ENCODE results near the gene MED17. TPM values are rescaled to one million over a fixed set of nuclear protein-coding genes. Genes with fewer than 3 reads are reported as not detected.

The MED17 gene
- total and polyA plus RNA-seq, 2 of the 13 experiments (the other 11 are each of a cell fraction or from before 2014, with no cell fraction given), result 23.1 to 37.0 TPM

GRCh38 chr11:93784145-93784934 is at the start of gene MED17 (continued):
- TF ChIP-seq, protein P1, sequence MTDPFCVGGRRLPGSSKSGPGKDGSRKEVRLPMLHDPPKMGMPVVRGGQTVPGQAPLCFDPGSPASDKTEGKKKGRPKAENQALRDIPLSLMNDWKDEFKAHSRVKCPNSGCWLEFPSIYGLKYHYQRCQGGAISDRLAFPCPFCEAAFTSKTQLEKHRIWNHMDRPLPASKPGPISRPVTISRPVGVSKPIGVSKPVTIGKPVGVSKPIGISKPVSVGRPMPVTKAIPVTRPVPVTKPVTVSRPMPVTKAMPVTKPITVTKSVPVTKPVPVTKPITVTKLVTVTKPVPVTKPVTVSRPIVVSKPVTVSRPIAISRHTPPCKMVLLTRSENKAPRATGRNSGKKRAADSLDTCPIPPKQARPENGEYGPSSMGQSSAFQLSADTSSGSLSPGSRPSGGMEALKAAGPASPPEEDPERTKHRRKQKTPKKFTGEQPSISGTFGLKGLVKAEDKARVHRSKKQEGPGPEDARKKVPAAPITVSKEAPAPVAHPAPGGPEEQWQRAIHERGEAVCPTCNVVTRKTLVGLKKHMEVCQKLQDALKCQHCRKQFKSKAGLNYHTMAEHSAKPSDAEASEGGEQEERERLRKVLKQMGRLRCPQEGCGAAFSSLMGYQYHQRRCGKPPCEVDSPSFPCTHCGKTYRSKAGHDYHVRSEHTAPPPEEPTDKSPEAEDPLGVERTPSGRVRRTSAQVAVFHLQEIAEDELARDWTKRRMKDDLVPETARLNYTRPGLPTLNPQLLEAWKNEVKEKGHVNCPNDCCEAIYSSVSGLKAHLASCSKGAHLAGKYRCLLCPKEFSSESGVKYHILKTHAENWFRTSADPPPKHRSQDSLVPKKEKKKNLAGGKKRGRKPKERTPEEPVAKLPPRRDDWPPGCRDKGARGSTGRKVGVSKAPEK (CRISPR knock-in tag; IDR thresholded peaks at IDR 0.05; ENCODE audit: borderline replicate concordance), result no peak
- TF ChIP-seq ZBTB26 (CRISPR knock-in tag; IDR thresholded peaks at IDR 0.05; ENCODE audit: borderline replicate concordance) (no peak; the same call in 1 of the 2 replicates), U2AF2 (IDR thresholded peaks at IDR 0.05; ENCODE audit: low read depth, low read length) (no peak), ZNF20 (CRISPR knock-in tag; IDR thresholded peaks at IDR 0.05) (no peak), TBX3 (IDR thresholded peaks at IDR 0.05; ENCODE audit: borderline replicate concordance) (no peak), SETDB1 (CRISPR knock-in tag; IDR thresholded peaks at IDR 0.05; ENCODE audit: borderline replicate concordance) (no peak), DBP (CRISPR knock-in tag; IDR thresholded peaks at IDR 0.05; ENCODE audit: not compliant biosample characterization) (no peak), CREM (IDR thresholded peaks at IDR 0.05) (peak; percentile 66), CREM (CRISPR knock-in tag; IDR thresholded peaks at IDR 0.05) (no peak), SP5 (CRISPR knock-in tag; IDR thresholded peaks at IDR 0.05; ENCODE audit: borderline replicate concordance, low read depth) (peak; percentile 63; the same call in 1 of the 2 replicates), SNRNP70 (IDR thresholded peaks at IDR 0.05; ENCODE audit: low read depth, low read length) (no peak), ZNF232 (CRISPR knock-in tag; IDR thresholded peaks at IDR 0.05; ENCODE audit: borderline replicate concordance) (0 out of 2 replicates have a peak, but pooled peaks have one; percentile 51), ZFP36 (IDR thresholded peaks at IDR 0.05; ENCODE audit: borderline replicate concordance, low read depth, low read length, partially characterized antibody) (no peak), MBD4 (IDR thresholded peaks at IDR 0.05; ENCODE audit: borderline replicate concordance, low read length) (no peak), HHEX (CRISPR knock-in tag; IDR thresholded peaks at IDR 0.05) (no peak), ZKSCAN1 (IDR thresholded peaks at IDR 0.05; ENCODE audit: low read length) (no peak), ZNF615 (CRISPR knock-in tag; IDR thresholded peaks at IDR 0.05; ENCODE audit: borderline replicate concordance) (0 out of 2 replicates have a peak, but pooled peaks have one; percentile 61), ZNF891 (CRISPR knock-in tag; IDR thresholded peaks at IDR 0.05) (peak; percentile 89), ZZZ3 (CRISPR knock-in tag; IDR thresholded peaks at IDR 0.05; ENCODE audit: borderline replicate concordance) (no peak)
- TF ChIP-seq, protein P2, sequence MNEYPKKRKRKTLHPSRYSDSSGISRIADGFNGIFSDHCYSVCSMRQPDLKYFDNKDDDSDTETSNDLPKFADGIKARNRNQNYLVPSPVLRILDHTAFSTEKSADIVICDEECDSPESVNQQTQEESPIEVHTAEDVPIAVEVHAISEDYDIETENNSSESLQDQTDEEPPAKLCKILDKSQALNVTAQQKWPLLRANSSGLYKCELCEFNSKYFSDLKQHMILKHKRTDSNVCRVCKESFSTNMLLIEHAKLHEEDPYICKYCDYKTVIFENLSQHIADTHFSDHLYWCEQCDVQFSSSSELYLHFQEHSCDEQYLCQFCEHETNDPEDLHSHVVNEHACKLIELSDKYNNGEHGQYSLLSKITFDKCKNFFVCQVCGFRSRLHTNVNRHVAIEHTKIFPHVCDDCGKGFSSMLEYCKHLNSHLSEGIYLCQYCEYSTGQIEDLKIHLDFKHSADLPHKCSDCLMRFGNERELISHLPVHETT (CRISPR knock-in tag; conservative IDR thresholded peaks at IDR 0.05), result no peak
- TF ChIP-seq, protein P3, sequence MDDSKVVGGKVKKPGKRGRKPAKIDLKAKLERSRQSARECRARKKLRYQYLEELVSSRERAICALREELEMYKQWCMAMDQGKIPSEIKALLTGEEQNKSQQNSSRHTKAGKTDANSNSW (CRISPR knock-in tag; IDR thresholded peaks at IDR 0.05; ENCODE audit: borderline replicate concordance), result no peak
- TF ChIP-seq, protein P4, sequence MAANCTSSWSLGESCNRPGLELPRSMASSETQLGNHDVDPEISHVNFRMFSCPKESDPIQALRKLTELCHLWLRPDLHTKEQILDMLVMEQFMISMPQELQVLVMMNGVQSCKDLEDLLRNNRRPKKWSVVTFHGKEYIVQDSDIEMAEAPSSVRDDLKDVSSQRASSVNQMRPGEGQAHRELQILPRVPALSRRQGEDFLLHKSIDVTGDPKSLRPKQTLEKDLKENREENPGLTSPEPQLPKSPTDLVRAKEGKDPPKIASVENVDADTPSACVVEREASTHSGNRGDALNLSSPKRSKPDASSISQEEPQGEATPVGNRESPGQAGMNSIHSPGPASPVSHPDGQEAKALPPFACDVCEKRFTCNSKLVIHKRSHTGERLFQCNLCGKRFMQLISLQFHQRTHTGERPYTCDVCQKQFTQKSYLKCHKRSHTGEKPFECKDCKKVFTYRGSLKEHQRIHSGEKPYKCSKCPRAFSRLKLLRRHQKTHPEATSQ (CRISPR knock-in tag; IDR thresholded peaks at IDR 0.05; ENCODE audit: borderline replicate concordance), result peak; percentile 46; the same call in 1 of the 2 replicates

Measured in HepG2 (cell line).